GM19240 (cell line): ENCODE measurements around the gene RBCK1.
"Not testable (repeated sequence)": the region's sequence is repeated elsewhere in the genome, so short reads cannot be mapped to it uniquely, and the experiment has no call there.

Experiments
- DNase-seq: peaks from one replicate; pipeline ENCODE4 v3.0.0; 2011; ENCODE audit warnings: low spot score; ENCODE audit not compliant: insufficient read length

Gene RBCK1

GRCh38 chr20:469746-470490 lies 61.8 kb downstream of the RBCK1 start:
- no peak for DNase-seq

DNA sequence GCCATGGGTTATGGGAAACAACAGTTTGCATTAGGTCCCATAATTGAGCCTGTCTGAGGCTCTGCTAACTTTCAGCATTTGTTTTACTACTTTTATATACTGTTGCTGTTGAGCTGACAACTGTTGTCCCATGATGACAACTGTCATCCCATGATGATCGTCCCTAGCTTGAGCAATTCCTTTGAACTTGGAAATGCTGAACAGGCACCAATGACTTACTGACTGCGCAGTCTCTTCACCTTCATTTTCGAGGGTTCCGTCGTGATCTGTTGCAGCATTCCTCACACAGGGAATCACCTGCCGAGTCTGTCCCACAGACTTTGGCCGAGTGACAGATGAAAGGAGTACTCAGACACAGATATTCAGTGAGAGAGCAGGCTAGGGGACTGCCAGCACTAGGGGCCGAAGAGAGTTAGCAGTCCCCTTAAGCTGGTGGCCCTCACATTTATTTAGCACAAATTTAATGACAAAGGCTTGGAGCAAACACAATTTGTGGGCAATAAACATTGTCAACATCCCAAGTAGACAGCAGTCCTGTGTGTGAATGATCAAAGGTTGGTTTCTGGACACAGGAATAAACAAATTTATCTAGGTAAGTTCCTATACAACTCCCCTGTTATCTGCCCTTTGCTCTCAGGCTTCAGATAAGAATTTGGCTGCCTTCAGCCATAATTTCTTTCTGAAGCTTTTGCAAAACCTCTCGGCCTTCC lies 64.2 kb downstream of the RBCK1 start:
- no peak for DNase-seq

- no peak for DNase-seq
Measured at GRCh38 chr20:472889-473292, 64.8 kb downstream of the RBCK1 start.

DNA sequence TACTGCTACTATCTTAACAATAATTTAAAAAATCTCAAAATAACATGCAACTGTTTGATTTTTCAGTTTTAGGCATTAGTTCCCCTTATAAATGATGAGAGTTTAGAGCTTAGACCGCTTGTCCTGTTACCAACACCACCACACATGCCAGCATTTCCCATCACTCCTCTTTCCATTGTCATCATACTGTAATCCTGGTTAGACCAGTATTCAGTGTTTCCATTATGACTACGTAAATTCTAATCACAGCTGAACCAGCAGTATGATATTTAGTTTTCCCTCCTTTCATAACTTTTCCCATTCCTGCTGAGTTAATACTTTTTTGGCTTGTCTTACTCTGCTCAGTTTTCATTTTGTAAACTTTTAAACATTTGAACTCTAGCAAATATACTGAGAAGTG lies 66.5 kb downstream of the RBCK1 start:
- no peak for DNase-seq

DNA sequence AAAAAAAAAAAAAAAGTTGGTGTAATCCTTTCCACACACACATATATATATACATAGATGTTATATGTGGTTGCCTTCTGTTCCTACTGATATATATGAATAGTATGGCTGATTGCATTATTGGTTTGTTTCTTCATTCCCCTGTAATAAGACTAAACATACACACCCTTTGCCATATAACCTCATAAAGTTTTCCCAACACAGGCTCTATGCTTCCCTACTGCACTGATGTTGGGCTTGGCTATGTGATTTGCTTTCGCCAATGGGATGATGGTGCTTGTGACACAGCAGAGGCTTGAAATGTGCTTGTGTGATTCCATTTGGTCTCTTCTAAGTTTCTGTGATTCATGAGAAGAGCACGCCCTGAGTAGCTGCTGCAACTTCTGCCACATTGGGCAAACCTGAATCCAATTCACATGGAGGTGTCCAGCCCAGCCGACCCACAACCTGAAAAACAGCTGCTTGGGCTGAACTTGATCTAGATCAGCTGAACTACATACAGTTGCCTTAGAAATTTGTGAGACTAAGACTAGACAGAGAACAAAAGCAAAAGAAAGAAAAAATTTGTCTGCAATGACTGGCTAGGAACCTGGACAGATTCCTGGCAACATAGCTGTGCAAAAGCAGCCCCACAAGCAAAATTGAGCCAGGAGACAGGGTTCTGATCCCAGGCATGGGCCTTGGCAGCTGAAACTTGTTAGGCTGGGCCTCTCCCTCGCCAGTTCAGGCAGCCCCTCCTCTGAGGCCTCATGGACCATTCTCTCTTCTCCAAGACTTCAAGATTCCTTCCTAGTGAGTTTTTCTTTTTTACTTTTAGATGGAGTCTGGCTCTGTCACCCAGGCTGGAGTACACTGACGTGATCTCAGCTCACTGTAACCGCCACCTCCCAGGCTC lies 67.6 kb downstream of the RBCK1 start:
- DNase-seq, result no peak

DNA sequence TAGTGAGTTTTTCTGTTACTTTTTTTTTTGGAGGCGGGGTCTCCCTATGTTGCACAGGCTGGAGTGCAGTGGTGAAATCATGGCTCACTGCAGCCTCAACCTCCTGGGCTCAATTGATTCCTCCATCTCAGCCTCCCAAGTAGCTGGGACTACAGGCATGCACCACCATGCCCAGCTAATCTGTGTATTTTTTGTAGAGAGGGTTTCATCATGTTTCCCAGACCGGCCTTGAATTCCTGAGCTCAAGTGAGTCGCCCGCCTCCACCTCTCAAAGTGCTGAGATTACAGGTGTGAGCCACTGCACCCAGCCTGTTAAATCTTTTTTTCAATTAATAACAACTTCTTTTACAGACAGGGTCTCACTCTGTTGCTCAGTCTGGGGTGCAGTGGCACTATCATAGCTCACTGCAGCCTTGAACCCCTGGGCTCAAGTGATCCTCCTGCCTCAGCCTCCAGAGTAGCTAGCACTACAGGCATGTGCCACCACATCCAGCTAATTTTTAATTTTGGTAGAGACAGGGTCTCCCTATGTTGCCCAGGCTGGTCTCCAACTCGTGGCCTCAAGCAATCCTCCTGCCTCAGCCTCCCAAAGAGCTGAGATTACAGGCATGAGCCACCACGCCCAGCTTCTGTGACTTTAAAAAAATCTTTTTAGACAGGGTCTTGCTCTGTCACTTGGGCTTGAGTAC lies 68.6 kb downstream of the RBCK1 start:
- DNase-seq, result not testable (repeated sequence)

GRCh38 chr20:478010-478948 lies 70.2 kb downstream of the RBCK1 start:
- DNase-seq, result no peak

- DNase-seq, result peak; percentile 9
Measured at GRCh38 chr20:478949-479429, 70.9 kb downstream of the RBCK1 start.

DNA sequence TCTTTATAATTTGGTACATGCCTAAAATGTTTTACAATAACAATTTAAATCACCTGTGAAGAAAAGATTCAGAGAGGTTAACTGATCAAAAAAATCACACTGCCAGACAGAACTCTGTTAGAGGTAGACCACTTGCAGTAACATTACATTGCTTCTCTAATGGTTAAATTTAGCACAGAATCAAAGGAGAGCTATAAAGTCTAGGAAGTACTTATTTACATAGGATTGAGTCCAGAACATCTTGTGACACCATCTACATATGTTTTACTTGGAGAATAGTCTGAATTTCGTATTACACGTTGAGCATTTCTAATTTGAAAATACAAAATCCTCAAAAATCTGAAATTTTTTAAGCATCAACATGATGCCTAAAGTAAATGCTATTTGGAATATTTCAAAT lies 71.4 kb downstream of the RBCK1 start:
- no peak for DNase-seq

DNA sequence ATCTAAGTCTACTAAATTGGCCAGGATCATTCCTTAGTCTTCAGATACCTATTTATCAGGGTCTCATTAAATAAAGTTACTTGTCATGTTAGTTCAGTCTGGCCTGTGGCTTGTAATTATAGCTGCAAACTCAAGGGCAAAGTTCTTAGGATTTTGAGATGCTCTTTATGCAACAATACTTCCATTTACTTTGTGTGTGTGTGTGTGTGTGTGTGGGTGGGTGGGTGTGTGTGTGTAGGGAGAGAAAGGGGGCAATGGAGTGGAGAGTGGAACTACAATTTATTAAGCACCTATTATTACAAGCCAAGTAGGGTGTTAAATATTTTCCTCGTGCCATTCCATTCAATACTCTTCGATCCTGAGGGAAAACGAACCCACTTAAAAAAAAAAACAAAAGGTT lies 71.9 kb downstream of the RBCK1 start:
- DNase-seq, result no peak

DNA sequence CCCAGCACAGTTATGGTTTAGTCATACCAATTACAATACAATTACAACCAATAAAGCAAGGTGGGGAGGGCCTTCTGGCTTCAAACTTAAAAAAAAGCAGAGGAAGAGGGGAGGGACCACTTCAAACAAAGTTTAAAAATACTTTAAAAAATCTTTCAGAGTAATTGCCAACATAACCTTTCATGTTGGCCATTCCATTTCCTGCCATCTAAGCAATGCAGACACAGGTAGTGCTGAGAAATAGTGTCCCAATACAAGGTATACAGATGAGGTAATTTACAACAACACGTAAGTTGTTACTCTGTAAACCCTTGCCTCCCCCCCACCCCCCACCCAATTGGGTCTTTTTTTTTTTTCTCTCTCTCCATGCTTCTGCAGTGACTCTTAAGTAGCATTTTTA lies 73.1 kb downstream of the RBCK1 start:
- no peak for DNase-seq
